Stomach (tissue), 9 donors: ENCODE data around the gene PTGS1. TPM values are rescaled to one million over a fixed set of nuclear protein-coding genes. Genes with fewer than 3 reads are reported as not detected.

Experiments
- DNase-seq, 2 donors: peaks; one replicate each; pipeline versions ENCODE4 v3.0.0 to v3.0.0-alpha.2; 2013 to 2019
- H3K27ac ChIP-seq, 5 donors: fragments of 200-600 bp in 4 of 5; sonication (generic) in 4 of 5; one replicate each; pipeline ENCODE4 v1.5.1; 2013 to 2019; ENCODE audit warnings: mild to moderate bottlenecking in 1 of 5, moderate library complexity in 1 of 5
- H3K27me3 ChIP-seq, 3 donors: fragments of 200-600 bp; sonication (generic); one replicate each; pipeline ENCODE4 v1.5.1; 2017 to 2019; ENCODE audit warnings: mixed run types in 1 of 3
- H3K36me3 ChIP-seq, 4 donors: fragments of 200-600 bp; sonication (generic); 1 replicate in 3 of 4; 2 replicates in 1 of 4; pipeline ENCODE4 v1.5.1; 2016 to 2019
- H3K4me1 ChIP-seq, 4 donors: fragments of 200-600 bp; sonication (generic); one replicate each; pipeline ENCODE4 v1.5.1; 2016 to 2019
- H3K4me3 ChIP-seq, 4 donors: fragments of 200-600 bp; sonication (generic) in 3 of 4; one replicate each; pipeline ENCODE4 v1.5.1; 2016 to 2019; ENCODE audit warnings: mild to moderate bottlenecking in 1 of 4
- H3K9me3 ChIP-seq, 4 donors: fragments of 200-600 bp; sonication (generic); one replicate each; pipeline ENCODE4 v1.5.1; 2016 to 2019
- EP300 ChIP-seq: sonication (generic); formaldehyde crosslinking; IDR thresholded peaks from one replicate; pipeline ENCODE4 v1.6.1; 2017; ENCODE audit warnings: antibody characterized with exemption
- POLR2A ChIP-seq, 4 donors: fragments of 450-650 bp; IDR thresholded peaks; one replicate each; pipeline ENCODE4 v1.6.1; 2016; ENCODE audit warnings: antibody characterized with exemption in 4 of 4, control low read depth in 2 of 4, mild to moderate bottlenecking in 1 of 4, moderate library complexity in 1 of 4
- POLR2AphosphoS5 ChIP-seq, 3 donors: sonication (generic); formaldehyde crosslinking; IDR thresholded peaks; one replicate each; pipeline ENCODE4 v1.6.1; 2016; ENCODE audit warnings: antibody characterized with exemption in 3 of 3
- WGBS, 5 donors: extraction: QIAGEN DNeasy Blood & Tissue Kit in 3 of 5; methylation state at CpG; one replicate each; pipeline versions ENCODE4 v1.1.5 to v1.1.7; 2013 to 2018; 5-methylcytosine and 5-hydroxymethylcytosine counted together
- intact Hi-C: fragments of 100-400 bp; cut with DNase I; formaldehyde crosslinking; loops from one replicate; pipeline ENCODE4 v1.15.1; 2023; ENCODE audit warnings: low total_unique reads
- polyA plus RNA-seq, 3 donors: library from polyadenylated mRNA; stranded (reverse); fragments of 200-250 nt; gene quantifications; one replicate each; pipeline ENCODE4 v1.2.3, GENCODE V29; 2013
- total RNA-seq, 5 donors: library from RNA; depleted of rRNA; stranded (reverse); fragments of >200 nt; gene quantifications; one replicate each; pipeline versions ENCODE4 v1.1.0 to v1.2.3, GENCODE V29; 2014 to 2016
- TF ChIP-seq, protein P1 (sequence below), 7 experiments: fragments of 450-650 bp in 4 of 7; fragments of 200-600 bp in 3 of 7; sonication (generic) in 3 of 7; IDR thresholded peaks; one replicate each; pipeline ENCODE4 v1.5.1; 2016 to 2019; ENCODE audit warnings: antibody characterized with exemption in 7 of 7, control low read depth in 2 of 7, mild to moderate bottlenecking in 1 of 7
- donor health status: healthy with polysubstance abuse.
- donor health status: Bipolar disorder and iron deficiency.
- donor health status: healthy.

PTGS1 gene
- total and polyA plus RNA-seq, 8 donors = 6.4 to 49.6 (median 15.1) TPM

- DNase-seq = no peak
- H3K27ac ChIP-seq = no peak overlapping the region
- WGBS, 5 donors = 87 to 94% (median 90%) methylated on average over 10 of the region's 10 CpGs
- TF ChIP-seq POLR2AphosphoS5 (IDR thresholded peaks at IDR 0.05) = no peak
- TF ChIP-seq, protein P1, sequence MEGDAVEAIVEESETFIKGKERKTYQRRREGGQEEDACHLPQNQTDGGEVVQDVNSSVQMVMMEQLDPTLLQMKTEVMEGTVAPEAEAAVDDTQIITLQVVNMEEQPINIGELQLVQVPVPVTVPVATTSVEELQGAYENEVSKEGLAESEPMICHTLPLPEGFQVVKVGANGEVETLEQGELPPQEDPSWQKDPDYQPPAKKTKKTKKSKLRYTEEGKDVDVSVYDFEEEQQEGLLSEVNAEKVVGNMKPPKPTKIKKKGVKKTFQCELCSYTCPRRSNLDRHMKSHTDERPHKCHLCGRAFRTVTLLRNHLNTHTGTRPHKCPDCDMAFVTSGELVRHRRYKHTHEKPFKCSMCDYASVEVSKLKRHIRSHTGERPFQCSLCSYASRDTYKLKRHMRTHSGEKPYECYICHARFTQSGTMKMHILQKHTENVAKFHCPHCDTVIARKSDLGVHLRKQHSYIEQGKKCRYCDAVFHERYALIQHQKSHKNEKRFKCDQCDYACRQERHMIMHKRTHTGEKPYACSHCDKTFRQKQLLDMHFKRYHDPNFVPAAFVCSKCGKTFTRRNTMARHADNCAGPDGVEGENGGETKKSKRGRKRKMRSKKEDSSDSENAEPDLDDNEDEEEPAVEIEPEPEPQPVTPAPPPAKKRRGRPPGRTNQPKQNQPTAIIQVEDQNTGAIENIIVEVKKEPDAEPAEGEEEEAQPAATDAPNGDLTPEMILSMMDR (IDR thresholded peaks at IDR 0.05) = no peak
- TF ChIP-seq POLR2A (IDR thresholded peaks at IDR 0.05) = no peak
- TF ChIP-seq EP300 = no peak
- H3K4me1 ChIP-seq = peaks cover 0 to 6% (median 0%) of the 10 kb centered on the region in 4 donors
- no peaks in the 10 kb centered on the region for H3K27me3 ChIP-seq
- no peaks in the 10 kb centered on the region for H3K9me3 ChIP-seq
- no peak overlapping the region for H3K4me3 ChIP-seq
- intact Hi-C loops = no loop called here
- no peaks in the 10 kb centered on the region for H3K36me3 ChIP-seq
Measured at GRCh38 chr9:122364117-122364782, 6.6 kb upstream of the PTGS1 start.

- intact Hi-C loops = no loop called here
- TF ChIP-seq EP300 = no peak
- TF ChIP-seq, protein P1 (IDR thresholded peaks at IDR 0.05) = no peak
- no peak for TF ChIP-seq POLR2A (IDR thresholded peaks at IDR 0.05)
- no peak for TF ChIP-seq POLR2AphosphoS5 (IDR thresholded peaks at IDR 0.05)
- no peak for DNase-seq
- H3K4me1 ChIP-seq = peaks cover 0 to 6% (median 0%) of the 10 kb centered on the region in 4 donors
- 72 to 88% (median 82%) methylated on average over 10 of the region's 10 CpGs for WGBS, 5 donors
- H3K4me3 ChIP-seq = no peak overlapping the region
- no peaks in the 10 kb centered on the region for H3K9me3 ChIP-seq
- H3K36me3 ChIP-seq = no peaks in the 10 kb centered on the region
- no peak overlapping the region for H3K27ac ChIP-seq
- H3K27me3 ChIP-seq = no peaks in the 10 kb centered on the region
Measured at GRCh38 chr9:122364783-122365150, 6.1 kb upstream of the PTGS1 start.

DNA sequence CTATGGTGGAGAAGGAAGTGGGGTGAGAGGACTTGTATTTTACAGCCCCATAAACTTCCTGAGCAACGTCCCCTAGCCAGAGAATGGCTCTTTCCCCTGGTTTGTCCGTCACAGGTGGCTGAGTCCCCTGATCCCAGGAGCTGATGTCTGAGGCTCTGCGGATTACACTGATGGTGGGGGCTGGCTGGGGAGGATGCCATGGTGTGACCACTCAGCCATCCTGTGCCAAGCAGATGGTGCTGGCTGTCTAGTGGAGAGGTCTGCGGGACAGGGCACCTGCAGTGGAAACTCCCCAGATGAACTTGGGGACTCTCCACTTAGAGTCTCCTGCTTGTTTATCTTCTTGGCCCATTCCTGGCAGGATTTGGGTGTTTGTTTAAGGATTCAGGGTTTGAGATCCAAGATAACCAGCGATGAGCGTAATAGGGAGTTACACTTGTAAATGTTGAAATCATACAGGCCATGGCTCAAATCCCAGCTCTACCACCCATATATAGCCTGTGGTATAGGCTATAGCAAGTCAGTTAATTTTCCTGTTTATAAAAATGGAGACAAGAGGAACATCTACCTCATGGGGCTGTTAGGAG is 4.7 kb upstream of the PTGS1 start:
- peak overlapping the region in 2 of 5 donors; percentile 18 to 20 for H3K27ac ChIP-seq
- WGBS, 5 donors = 65 to 76% (median 70%) methylated on average over 6 of the region's 6 CpGs
- H3K4me3 ChIP-seq = no peak overlapping the region
- peaks cover 9 to 17% (median 11%) of the 10 kb centered on the region in 4 donors for H3K4me1 ChIP-seq
- no peaks in the 10 kb centered on the region for H3K9me3 ChIP-seq
- TF ChIP-seq POLR2A (IDR thresholded peaks at IDR 0.05) (no peak), EP300 (no peak), POLR2AphosphoS5 (IDR thresholded peaks at IDR 0.05) (no peak)
- TF ChIP-seq, protein P1 (IDR thresholded peaks at IDR 0.05) = no peak
- H3K36me3 ChIP-seq = no peaks in the 10 kb centered on the region
- H3K27me3 ChIP-seq = no peaks in the 10 kb centered on the region
- DNase-seq = no peak
- intact Hi-C loops = no loop called here

- TF ChIP-seq POLR2A (IDR thresholded peaks at IDR 0.05) = no peak
- TF ChIP-seq POLR2AphosphoS5 (IDR thresholded peaks at IDR 0.05) = no peak
- TF ChIP-seq, protein P1 (IDR thresholded peaks at IDR 0.05) = no peak
- no peak for TF ChIP-seq EP300
- H3K36me3 ChIP-seq = no peaks in the 10 kb centered on the region
- intact Hi-C loops = no loop called here
- no peak overlapping the region for H3K4me3 ChIP-seq
- no peak for DNase-seq
- 85 to 96% (median 94%) methylated on average over 7 of the region's 7 CpGs for WGBS, 5 donors
- H3K27me3 ChIP-seq = peaks cover 0 to 5% (median 0%) of the 10 kb centered on the region in 3 donors
- H3K4me1 ChIP-seq = peaks cover 16 to 26% (median 19%) of the 10 kb centered on the region in 4 donors
- no peaks in the 10 kb centered on the region for H3K9me3 ChIP-seq
- no peak overlapping the region for H3K27ac ChIP-seq
Measured at GRCh38 chr9:122367065-122367464, 3.8 kb upstream of the PTGS1 start.
